OCI-LY7 (cell line): ENCODE data around the gene AHSA1.

Experiments used
- CTCF ChIP-seq: fragments of 200-600 bp; sonication (generic); conservative IDR thresholded peaks from 2 replicates; pipeline ENCODE4 v1.5.1; 2014; ENCODE audit warnings: mild to moderate bottlenecking, antibody characterized with exemption, low read length, moderate library complexity, mixed read lengths
- EZH2phosphoT487 ChIP-seq: fragments of 200-600 bp; sonication (generic); IDR thresholded peaks from 2 replicates; pipeline ENCODE4 v1.6.1; 2018; ENCODE audit warnings: low read depth, borderline replicate concordance, mild to moderate bottlenecking, mixed run types, antibody characterized with exemption, low read length, moderate library complexity, mixed read lengths

GRCh38 chr14:77490347-77490986, 32.6 kb downstream of the AHSA1 start:
- no peak for TF ChIP-seq CTCF
- TF ChIP-seq EZH2phosphoT487: no peak
